Hematopoietic multipotent progenitor cell treated with erythropoietin and hydrocortisone succinate and interleukin-3 and kit ligand, for 6 days (in vitro differentiated cells): ENCODE measurements around the gene SRPK2.
"Not testable (repeated sequence)": the region's sequence is repeated elsewhere in the genome, so short reads cannot be mapped to it uniquely, and the experiment has no call there.

Experiments used
- DNase-seq: peaks from one replicate; pipeline ENCODE4 v3.0.0-alpha.2; 2015

SRPK2 gene

DNA sequence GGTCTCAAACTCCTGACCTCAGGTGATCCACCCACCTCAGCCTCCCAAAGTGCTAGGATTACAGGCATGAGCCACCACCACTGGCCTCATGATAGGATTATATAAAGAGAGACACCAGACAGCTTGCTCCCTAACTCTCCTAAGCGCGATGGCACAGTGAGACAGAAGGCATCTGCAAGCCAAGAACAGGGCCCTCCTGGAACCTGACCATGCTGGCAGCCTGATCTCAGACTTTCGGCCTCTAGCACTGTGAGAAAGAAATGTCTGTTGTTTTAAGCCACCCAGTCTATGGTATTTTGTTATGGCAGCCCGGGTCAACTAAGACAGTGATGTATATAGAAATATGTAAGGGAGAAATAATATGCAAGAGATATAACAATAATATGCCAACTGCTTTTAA is 51.2 kb downstream of the SRPK2 start:
- DNase-seq = no peak

DNA sequence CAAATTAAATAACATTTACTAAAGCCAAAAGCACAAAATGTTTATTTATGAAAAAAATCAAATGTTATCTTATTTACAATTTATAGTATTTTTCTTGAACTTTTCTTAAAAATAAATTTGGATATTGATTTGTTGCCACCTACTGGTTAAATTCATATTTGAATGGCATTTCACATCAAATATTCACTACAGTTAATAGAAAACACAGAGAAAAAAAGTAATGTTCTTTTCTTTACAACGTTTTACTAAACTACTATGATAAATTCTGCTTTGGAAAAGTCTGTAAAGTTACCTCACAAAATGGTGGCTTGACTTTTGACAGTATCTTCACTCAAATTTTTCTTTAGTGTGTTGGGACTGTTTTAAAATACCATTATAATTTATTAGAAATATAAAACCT is 52.7 kb downstream of the SRPK2 start:
- DNase-seq = peak; percentile 61

DNA sequence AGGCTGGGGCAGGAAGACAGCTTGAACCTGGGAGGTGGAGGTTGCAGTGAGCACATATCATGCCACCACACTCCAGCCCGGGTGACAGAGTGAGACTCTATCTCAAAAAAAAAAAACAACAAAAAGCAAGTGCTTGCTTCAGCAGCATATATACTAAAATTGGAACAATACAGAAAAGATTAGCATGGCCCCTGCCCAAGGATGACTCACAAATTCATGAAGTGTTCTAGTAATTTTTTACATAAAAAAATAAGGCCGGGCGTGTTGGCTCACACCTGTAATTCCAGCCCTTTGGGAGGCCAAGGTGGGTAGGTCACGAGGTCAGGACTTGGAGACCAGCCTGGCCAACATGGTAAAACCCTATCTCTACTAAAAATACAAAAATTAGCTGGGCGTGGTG is 56.1 kb downstream of the SRPK2 start:
- not testable (repeated sequence) for DNase-seq

DNA sequence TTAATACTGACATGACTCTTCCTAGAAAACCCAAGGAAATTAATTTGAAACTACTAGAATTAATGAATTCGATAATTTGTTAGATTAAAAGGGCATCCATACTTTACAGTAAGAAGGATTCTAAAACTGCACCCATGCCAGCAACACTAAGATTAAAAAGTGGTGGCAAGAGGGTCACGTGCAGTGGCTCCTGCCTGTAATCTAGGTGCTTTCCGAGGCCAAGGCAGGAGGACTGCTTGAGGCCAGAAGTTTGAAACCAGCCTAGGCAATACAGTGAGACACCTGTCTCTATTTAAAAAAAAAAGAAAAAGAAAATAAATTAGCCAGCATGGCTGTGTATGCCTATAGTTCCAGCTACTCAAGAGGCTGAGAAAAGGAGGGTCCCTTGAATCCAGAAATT is 58.2 kb downstream of the SRPK2 start:
- DNase-seq = no peak

DNA sequence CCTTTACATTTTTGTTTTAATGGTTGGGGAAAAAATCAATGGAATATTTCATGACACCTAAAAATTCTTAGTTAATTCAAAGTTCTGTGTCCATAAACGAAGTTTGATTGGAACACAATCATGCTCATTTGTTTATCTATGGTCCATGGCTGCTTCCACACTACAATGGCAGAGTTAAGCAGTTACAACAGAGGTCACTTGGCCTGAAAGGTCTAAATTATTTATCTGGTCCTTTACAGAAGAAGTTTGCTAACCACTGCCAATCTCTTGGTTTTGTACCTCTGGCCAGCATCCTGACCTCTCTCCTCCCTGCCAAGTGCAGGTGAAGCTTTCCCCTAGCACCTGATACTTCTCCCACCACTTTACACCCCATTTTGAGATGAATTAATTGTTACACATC is 61.5 kb downstream of the SRPK2 start:
- no peak for DNase-seq

DNA sequence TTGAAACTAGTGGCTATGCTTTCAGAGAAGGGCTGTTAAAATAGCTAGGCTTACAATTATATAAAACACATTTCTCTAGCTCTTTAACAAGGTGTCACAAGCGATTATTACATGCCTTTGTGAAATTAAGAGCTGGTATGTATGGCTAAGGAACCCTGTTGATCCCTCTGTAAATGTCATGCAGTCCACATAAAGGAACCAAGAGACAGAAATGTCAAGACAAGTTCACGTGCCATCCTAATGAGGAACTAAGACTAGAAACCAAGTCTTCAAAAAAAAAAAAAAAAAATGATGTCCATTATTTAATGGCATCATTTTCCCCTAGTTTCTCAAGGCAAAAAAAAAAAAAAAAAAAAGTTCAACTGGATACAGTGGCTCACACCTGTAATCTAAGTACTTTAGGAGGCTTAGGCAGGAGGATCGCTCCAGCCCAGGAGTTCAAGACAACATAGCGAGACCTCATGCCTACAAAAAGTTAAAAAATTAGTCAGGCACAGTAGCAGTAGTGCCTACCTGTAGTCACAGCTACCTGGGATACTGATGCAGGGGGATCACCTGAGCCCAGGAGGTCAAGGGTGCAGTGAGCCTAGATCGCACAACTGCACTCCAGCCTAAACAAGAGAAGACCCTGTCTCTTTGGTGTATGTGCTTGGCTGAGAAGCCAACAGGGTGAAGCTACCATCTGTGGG is 63.4 kb downstream of the SRPK2 start:
- no peak for DNase-seq

DNA sequence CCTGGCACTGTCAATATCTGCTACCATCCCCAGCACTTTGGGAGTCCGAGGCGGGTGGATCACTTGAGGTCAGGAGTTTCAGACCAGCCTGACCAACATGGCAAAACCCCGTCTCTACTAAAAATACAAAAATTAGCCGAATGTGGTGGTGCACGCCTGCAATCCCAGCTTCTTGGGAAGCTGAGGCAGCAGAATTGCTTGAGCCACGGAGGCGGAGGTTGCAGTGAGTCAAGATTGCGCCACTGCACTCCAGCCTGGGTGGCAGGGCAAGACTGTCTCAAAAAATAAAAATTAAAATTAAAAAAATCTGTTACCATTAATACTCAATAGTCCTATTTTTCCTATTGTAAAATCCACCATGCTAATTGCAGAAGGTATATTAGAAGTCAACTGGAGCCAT is 64.1 kb downstream of the SRPK2 start:
- DNase-seq = not testable (repeated sequence)

DNA sequence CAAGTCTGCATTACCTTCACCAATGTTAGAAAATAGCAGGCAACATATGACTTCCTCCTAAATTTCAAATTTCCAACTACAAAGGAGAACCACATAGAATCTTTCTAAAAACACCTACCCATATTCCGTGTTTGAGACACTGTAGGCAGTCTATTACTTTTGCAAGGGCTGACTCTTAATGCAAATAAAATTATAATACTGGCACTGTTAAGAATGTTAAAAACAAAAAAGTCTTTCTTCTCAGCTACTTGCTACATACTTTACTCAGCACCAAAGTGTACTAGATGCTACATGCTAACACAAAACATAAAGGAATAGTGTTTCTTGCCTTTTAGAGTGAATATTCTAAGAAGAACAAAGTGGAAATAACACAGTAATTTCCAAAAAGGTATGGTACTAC is 65.4 kb downstream of the SRPK2 start:
- no peak for DNase-seq

DNA sequence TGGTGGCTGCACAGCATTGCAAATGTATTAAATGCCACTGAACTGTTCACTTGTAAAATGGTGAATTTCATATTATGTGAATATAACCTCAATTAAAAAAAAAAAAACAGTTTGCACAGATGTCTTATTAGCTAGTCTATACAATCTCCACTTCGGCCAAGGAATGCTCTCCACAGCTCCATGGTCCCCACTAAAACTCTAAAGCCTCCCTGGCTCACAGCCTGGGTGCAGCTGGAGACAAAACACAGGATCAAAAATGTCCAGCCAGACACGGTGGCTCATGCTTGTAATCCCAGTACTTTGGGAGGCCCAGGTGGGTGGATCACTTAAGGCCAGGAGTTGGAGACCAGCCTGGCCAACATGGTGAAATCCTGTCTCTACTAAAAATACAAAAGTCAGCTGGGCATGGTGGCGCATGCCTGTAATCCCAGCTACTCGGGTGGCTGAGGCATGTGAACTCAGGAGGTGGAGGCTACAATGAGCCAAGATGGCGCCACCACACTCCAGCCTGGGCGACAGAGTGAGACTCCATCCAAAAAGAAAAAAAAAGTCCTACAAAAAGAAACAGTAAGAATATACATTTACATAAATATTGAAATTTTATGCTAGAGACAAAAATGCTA is 66.0 kb downstream of the SRPK2 start:
- DNase-seq = no peak

DNA sequence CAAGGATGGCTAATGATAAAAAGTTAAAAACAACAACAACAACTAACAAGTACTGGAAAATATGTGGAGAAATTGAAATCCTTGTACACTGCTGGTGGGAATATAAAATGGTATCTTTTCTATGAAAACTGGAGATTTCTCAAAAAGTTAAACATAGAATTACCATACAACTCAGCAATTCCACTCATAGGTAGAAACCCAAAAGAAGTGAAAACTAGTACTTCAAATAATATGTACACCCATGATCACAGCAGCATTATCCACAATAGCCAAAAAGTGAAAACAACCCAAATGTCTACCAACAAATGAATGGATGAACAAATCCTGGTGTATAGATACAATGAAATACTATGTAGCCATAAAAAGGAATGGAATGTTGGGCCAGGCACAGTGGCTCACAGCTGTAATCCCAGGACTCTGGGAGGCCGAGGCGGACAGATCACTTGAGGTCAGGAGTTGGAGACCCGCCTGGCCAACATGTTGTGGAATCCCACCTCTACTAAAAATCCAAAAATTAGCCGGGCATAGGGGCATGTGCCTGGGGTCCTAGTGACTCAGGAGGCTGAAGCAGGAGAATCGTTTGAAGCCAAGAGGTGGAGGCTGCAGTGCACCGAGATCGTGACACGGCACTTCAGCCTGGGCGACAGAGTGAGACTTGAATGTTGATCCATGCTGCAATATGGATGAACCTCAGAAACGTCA is 66.8 kb downstream of the SRPK2 start:
- DNase-seq = no peak

DNA sequence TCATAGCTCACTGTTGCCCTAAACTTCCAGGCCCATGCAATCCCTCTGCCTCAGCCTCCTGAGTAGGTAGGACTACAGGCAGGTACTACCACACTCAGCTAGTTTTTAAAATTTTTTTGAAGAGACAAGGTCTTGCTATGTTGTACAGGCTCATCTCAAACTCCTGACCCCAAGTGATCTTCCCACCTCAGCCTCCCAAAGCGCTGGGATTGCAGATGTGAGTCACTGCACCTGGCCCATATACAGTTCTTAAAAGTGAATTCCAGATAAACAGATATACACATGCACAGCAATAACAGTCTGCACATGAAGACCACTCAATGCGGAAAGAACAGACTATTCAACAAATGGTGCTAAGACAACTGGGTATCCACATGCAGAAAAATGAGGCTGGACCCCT is 67.8 kb downstream of the SRPK2 start:
- no peak for DNase-seq

DNA sequence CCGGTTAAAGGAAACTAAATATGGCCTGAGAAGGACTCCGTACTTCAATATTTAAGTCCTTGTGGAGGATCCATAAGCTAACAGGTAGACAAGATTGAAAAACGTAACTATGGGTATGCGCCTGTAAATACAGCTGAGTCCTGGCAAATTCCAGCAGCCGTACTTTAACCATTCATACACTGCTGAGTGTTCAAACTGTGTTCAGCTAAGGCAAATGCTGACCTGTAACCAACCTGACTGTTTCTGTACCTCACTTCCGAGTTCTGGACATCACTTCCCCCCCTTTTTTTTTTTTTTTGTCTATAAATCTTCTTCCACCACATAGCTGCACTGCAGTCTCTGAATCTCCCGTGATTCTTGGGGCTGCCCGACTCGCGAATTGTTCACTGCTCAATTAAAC is 69.1 kb downstream of the SRPK2 start:
- no peak for DNase-seq

DNA sequence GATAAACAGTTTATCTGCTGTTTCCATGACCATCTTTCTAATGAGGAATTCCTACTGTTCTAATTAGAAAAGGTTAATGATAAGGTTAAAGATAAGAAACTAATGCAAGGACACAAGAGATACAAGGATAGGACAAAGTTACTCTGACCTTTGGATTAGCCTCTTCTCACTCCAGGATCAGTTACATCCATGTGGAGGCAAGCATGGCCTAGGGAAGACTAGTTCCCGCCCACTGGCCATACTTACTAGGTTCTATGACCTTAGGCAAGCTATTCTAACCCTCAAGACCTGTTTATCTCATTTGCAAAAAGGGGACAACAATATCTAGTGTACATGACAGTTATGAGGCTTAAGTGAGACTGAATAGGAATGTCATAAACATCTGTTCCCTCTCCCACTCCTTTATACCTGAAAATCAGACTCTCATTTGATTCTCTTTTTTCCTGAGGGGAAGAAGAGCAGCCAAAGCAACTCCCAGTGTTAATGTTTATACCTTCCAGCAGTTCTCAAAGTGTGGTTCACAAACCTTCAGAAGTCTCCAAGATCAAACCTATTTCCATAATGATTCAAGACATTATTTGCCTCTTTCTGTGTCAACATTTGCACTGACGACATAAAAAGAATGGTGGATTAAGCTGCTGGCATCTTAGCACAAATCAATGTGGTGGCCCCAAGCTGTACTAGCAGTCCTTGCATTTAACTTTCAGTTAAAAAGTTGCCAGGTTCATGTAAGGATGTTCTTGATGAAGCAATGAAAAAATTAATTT is 72.0 kb downstream of the SRPK2 start:
- no peak for DNase-seq

DNA sequence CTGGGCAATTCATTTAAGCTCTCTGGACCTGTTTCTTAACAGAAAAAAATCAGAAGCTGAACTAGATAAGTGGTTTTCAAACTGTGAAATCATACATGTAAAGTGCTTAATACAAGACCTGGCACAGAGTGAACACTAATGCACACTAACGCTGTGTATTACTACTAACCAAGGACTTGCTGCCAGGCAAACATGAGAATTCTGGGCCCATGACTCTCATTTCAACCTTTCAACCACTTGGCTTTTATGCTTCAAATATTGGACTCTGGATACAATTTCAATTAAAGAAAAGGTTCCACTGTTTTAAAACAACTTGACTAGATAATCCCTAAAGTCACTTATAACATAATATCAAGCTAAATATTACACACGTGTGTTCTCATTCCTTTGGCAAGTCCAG is 73.4 kb downstream of the SRPK2 start:
- no peak for DNase-seq

DNA sequence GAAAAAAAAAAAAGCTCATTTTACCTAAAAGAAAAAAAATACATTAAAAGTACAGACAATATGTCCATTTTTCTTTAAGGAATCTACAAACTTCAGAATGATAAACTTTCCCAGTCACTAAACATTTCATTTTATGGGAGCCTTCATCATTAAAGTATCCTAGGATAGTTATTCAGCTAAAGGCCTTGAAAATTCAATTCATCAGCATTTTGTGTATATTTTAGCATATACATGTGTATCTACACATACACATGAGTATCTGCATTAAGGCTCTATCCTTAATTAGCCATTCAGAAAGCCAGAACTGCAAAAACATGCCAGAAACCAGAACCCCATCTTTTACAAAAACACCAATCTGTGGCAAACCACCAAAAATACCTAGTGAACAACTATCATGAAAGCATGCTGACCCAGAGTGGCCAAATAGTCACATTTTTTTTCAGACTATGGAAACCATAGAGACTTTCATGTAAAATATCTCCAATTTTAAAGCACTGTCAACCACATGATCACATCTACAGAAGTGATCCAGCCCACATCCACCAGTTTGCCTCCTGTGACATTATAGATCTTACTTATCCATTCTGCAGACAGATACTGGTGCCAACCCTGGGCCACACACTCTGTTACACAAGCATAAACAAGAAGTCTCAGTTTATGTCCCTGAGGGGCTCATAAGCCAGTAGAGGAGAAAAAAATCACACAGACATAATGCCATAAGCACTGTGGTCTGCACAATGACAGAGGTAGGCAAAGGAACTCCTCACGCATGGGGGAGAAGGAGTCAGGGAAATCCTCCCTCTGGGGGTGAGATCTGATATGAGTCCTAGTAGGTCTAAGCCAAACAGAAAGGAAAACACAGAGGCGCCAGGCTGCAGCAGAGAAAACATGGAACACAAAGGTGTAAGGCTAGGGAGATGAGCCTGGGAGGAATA is 79.2 kb downstream of the SRPK2 start:
- peak; percentile 19 for DNase-seq

DNA sequence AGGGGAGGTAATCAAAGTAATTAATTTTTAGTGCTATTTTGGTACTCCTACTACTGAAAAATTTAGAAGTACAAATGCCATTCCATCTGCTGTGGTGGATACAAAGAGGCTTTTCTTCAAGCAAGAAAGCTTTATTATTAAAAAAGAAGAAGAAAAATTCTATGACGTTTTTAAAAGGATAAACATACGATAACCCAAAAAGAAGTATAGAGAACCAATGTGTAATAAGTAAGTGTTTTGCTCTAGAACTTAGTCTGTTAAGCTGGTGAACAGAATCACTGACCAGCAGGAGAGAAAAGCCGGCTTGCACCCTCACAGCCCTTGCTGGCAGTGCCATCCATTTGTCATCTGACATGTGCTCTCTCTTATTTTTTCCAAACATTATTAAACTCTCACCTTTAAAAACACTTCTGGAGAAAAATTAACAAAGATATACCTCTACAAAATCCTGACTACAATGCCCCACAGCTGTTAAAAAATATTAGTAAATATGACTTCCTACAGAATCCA is 81.5 kb downstream of the SRPK2 start:
- no peak for DNase-seq

DNA sequence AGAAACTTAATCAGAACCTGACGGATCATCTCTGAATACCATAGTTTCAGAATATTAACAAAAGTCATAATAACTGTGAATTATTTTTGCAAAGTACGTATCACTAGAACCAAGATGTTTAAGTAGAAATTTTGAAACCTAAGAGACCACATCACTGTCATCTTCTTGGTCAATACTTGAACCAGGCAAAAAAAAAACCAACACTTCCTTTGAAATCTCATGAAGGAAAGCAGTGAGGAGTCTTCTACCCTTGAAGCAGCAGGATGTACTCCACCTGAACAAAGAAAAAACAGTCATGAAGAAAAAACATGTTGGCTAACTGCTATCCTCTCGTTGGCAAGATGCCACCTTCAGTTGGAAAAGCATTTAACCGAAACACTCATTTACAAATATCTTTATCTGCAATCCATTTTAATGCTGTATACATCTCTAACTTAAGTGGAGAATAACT is 82.4 kb downstream of the SRPK2 start:
- DNase-seq = peak; percentile 60

DNA sequence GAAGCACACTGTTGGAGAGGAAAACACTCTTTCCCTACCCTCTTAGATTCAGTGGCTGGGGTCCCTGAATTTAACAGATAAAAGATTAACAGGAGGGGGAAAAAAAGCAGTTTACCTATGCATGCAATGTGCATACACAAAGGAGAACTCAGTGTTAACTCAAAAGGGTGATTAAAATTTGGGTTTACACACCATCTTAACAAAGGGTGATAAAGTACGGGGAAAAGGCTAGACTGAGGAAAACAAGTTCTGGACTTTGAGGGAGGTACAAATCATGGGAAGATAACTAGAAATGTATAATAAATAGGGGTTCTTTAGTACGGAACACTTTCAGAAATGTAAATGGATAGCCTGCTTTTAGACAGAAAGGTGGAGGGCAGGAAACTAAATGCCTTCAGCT is 83.1 kb downstream of the SRPK2 start:
- DNase-seq = no peak

DNA sequence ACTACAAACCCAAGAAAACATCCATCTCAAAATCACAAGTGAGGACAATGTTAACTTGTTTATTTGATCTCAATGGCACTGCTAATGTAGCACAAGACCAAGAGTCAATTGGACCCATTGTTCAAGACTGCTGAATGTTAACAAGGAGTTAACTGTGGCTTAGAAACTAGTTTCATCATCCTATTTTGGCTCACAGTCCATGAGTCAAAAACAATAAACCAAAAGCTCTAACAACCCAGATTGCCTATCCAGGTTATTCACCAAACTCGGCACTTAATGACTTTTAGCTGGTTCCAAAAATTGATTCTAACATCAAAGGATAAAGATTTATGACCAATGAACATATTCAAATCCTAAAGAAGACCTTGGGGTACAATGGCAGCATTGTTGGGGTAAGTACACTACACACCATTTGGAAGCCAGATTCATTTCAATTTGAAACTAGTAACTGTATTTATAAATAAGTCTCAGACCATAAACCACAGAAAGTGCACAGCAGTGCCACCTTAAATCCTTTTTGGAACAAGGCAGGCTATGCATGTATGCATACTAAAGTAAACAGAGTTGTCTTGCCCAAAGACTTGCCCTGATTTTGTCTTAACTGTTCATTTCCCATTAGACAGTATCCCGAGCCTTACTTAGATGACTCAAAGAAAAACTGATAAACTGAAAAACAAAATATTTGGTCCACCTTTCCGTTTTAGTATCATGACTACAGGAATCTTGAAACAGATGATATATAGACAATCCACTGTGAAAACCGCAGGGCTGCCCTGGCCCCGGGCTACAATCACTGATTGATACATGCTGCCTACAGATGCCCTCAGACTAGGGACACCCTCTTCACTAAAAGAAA is 84.5 kb downstream of the SRPK2 start:
- DNase-seq = no peak

DNA sequence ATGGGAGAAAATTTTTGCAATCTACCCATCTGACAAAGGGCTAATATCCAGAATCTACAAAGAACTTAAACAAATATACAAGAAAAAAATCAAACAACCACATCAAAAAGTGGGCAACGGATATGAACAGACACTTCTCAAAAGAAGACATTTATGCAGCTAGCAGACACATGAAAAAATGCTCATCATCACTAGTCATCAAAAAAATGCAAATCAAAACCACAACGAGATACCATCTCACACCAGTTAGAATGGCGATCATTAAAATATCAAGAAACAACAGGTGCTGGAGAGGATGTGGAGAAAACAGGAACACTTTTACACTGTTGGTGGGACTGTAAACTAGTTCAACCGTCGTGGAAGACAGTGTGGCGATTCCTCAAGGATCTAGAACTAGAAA is 88.1 kb downstream of the SRPK2 start:
- not testable (repeated sequence) for DNase-seq

DNA sequence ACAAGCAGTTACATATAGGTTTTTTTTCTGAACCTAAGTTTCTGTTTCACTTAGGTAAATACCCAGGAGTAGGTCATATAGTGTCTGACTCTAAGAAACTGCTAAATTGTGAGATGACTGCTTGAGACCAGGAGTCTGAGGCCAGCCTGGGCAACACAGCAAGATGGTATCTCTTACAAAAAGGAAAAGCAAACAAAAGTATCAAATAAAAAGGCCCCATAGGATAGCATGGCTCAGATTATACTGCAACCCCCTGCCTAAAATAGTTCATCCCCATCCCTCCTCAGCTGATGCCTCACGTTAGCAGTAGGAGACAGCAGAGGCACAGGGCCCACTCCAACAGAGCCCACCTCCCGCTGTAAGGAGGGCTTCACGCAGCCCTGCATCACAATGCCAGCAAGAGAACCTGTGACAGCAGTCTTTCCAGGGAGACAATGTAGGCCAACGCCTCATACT is 90.3 kb downstream of the SRPK2 start:
- no peak for DNase-seq
